Measurements from ENCODE around the gene PPP2R3A.

GRCh38 chr3:136055491-136055890 is 90.0 kb downstream of the PPP2R3A start:
- no peak for TF ChIP-seq CTCF (IDR thresholded peaks at IDR 0.05; ENCODE audit: borderline replicate concordance, extremely low read depth, low read length, poor library complexity, severe bottlenecking)
- no peak for TF ChIP-seq EZH2 (IDR thresholded peaks at IDR 0.05; ENCODE audit: borderline replicate concordance, low read depth, low read length, severe bottlenecking)
